Stimulated activated CD4-positive, alpha-beta T cell treated with anti-CD3 and anti-CD28 coated beads, TNF-alpha, amount 100 ng/mL, for 24 hours (primary cell): ENCODE data around the gene SRPRB.

Experiments
- DNase-seq, 3 experiments: peaks; one replicate each; pipeline ENCODE4 v3.0.0-alpha.2; 2020; ENCODE audit warnings: low read depth in 3 of 3

The SRPRB gene

GRCh38 chr3:133825969-133826727, 20.5 kb downstream of the SRPRB start:
- DNase-seq: no peak

DNA sequence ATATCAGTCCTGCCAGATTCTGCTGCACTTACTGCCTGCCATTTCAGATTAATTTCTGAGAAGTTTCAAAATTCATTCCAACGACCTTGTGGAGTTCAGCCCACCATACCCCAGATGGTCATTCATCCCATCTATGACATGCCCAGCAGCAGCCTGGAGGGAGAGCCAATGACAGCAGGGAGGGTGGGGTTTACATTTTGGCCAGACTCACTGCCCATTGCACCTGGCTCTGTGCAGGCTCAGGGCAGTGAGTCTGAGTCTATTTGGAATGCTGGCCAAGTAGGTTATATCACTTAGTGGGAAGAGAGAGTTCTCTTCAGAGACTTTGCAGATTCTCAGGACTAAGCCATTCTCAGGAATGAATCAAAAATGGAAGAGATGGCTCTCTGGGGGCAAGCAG, 21.5 kb downstream of the SRPRB start:
- no peak for DNase-seq

- no peak for DNase-seq
These were observed 22.1 kb downstream of the SRPRB start for GRCh38 chr3:133827684-133828083.

DNA sequence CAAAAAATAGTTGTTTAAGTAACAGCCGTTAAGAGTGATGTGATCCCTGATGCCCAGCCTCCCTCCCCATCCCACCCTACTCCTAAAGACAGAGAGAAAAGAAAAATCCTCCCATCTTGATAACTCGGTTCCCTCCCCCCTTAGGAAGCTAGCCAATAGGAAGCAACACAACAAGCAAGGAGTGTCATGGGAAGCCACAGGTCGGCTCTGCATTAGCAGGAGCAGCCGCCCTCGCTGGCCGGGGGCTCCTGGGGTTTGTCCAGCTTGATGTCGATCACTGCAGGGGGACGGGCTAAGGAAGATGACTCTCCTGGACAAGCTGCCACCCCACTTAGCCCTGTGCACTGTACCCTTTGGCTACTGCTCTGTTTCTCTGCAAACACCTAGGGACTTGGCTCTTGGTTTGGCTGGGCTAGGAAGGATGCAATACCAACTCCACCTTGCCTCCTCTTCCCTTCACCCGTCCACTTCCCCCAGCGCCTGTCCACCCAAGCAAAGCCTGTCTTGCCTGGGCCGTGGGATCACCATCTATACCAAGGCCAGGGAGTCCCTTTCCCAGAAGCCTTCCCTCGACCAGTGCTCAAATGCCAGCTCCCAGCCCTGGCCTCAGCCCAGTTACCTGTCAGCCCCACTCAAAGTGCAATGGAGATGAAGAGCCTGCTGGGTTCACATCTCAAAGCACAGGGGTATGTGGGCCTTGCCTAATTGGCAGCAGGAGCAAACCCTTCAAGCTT, 23.1 kb downstream of the SRPRB start:
- no peak for DNase-seq

DNA sequence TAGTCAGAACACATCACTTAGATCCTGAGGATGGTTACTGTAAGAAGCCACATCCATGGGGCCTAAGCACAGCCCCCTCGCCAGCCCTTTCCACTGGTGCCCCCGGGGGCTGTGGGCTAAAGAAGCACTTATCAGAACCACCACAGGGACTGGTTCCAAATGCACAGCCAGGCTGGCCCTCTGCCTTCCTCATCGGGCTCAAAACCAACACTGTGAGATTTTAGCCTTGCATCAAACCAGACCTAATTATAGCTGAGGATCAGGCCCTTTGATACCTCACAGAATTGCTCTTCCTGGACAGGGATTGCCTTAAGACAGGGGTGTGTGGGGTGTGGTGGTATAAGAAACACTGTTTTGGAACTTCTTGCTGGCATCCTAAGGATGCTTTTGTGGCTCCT, 23.7 kb downstream of the SRPRB start:
- DNase-seq: no peak

- no peak for DNase-seq
These were observed 24.5 kb downstream of the SRPRB start for GRCh38 chr3:133830071-133830470.

DNA sequence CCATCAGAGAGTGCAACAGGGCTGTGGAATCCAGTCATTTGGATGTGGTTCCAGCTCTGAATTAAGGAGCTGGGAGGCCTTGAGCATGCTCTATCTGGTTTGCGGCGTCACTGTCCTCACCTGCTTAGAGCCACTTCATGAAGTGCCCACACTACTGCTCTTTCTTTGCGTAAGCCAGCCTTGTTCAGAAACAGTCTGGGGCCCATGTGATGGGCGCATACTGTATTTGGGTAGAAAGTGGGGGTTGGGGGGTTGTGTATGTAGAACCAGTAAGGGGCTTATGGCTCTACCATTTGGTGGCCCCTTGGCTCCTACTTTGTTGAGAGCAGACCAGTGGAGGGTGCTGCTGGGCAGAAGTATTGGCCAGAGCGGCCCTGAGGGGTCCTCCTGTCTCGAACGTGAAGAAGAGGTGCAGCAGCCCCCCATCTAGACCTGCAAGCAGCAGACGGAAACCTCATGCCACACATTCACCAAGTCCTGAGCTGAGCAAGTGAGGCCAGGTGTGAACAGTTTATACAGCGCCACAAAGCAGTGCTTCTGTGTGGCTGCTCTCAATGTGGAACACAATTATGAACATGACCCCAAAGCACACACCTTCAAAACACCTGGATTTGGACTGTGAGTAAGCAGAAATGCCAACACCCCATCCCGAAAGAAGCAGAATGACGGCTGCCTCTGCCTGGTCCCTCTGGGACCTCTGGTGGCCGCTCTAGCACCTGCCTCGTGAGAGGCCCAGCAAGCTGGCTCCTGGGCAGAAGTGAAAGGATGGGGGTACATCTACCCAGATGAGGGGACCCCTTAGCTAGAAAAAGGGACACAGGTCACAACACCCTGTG, 26.6 kb downstream of the SRPRB start:
- no peak for DNase-seq

- DNase-seq: no peak
These were observed 27.2 kb downstream of the SRPRB start for GRCh38 chr3:133832802-133833144.

DNA sequence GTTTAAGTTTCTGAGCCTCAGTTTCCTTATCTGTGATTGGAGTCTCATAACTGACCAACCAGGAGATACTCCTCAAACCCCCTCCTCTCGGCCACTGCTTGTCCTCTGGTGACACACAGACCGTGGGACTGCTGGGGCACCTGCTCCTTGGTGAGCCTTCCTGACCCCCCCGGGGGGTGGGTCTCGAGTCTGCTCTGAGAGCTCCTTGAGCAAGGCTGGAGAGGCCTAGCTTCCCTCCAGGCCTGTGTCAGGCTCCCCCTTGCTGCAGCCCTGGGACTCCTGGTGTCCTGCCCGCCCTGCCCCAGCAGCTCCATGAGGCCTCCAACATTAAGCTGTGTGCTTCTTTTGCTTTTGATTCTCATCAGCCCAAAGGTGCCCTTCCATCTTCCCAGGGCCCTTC, 27.7 kb downstream of the SRPRB start:
- DNase-seq: no peak

GRCh38 chr3:133833880-133834620, 28.4 kb downstream of the SRPRB start:
- DNase-seq: no peak

DNA sequence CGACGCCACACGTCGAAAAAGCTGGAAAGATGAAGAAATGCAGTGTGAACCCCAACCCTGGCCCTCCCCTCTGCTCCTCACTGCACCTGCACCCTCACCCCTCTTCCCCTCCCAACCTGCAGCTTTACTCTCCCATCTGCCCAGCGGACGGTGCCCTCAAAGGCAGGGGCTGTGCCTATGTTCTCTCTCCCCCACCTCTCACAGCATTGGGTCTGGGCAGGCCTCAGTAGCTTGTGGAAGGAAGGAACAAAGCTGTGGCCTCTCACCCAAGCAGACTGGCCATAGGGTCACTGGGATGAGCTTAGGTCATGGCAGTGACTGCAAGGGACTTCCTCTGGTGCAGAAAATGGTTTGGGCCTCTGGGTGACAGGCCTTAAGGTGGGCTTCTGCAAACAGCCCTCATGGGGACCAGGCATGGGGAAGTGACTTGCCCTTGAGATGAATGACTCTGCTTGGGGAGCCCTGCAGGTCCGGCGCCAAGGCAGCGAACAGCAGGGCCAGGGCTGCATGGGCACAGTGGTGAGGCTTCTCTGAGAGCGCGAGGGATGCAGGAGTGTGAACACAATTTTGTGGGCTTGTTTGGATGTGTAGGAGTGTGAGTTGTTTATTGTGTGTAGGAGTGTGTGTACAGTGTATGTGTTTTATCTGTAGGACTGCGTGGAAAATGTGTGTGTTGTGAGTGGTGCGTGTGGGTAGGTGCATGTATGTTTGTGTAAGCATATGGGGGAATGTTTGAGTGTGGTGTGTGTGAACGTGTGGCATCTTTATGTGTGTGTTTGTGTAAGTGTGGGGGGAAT, 29.2 kb downstream of the SRPRB start:
- DNase-seq: no peak

GRCh38 chr3:133835418-133835743, 29.8 kb downstream of the SRPRB start:
- DNase-seq: no peak

GRCh38 chr3:133835961-133836360, 30.3 kb downstream of the SRPRB start:
- no peak for DNase-seq

- no peak for DNase-seq
These were observed 31.0 kb downstream of the SRPRB start for GRCh38 chr3:133836497-133837158.

- no peak for DNase-seq
These were observed 32.1 kb downstream of the SRPRB start for GRCh38 chr3:133837487-133838295.

GRCh38 chr3:133838296-133838789, 32.7 kb downstream of the SRPRB start:
- DNase-seq: no peak

DNA sequence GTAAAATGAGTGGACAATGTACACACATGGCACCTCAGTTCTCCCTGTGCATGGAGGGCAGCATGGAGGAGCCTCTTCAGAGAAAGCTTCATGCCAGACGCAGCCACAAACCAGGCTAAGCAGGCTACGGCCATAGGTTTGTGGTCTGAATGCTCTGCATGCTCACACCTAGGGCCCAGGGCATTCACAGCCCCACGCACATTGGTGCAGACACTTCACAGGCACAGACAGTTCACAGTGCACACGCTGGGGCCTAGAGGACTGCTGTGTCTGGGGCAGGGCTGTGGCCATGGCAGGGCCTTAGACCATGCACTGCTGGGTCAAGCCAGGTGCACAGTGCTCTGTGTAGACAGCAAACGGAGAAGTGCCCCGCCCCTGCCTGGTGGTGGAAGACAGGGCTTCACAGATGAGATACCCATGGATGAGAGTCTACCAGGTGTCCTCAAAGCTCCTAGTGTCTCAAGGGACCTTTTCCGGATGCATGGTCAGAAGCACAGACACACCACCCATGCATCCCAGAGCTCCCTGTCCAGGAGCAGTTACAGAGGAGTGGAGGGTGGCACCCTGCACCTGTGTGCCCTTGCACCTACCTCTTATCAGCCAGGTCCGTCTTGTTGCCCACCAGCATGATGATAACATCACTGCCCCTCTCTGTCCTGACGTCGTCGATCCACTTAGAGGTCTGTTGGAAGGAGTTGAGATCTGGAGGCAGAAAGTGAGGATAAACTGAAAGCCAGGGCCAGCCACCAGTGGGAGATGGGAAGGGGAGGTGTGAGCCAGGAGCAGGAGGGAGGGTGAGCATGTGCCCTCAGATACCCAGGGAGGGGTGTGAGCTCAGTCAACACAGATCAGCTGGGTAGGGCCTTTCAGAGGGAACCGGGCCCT, 33.5 kb downstream of the SRPRB start:
- no peak for DNase-seq

- no peak for DNase-seq
These were observed 34.6 kb downstream of the SRPRB start for GRCh38 chr3:133840055-133840737.
